ENCODE results near the gene MED15. TPM values are rescaled to one million over a fixed set of nuclear protein-coding genes. Genes with fewer than 3 reads are reported as not detected.

The MED15 gene
- total and polyA plus RNA-seq, 9 donors = 15.3 to 52.4 (median 42.4) TPM

DNA sequence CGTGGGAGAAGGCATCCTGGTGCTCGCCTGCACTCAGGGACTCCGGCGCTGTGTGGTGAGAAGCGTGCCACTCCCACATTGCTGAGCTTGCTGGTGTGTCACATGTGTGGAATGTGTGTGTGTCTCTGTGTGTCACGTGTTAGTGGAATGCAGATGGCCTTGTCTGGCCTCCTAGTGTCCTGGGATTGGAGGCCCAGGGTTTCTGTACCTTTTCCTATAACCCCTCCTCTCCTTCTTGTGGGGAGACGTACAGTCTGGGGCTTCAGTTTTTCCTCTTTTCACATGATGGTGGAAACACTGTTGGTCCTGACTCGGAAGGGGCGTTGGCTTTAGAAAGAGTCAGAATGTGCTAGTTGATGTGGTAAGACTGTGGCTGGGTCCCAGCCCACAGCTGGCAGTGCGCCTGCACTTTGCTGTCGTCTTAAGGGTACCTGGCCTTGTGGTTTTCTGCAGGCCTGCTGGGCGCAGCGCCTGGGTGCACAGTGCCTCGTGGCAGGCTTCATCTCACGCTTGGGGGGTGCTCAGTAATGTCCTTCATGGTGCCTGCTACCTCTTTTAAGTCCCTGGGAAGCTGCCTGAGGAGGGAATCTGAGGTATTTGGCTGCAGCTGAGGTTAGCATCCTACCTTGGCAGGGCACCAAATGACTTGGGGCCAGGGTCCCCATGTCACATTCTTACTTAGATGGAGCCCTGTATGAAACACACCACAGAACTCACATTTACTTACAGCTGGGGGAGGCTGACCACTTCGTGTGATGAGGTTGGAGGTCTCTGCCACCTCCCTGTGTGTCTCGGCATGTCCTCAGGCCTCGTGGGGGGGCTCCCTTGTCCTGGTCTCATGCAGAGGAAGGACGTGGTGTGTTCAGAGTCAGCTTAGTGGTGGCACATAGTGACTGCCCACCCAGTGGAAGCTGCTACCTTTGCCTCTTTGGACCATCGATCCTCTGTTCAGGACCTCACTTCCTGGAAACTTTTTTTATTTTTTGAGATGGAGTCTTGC, 61.9 kb downstream of the MED15 start:
- peaks cover 84% of the 10 kb centered on the region for H3K36me3 ChIP-seq (ENCODE audit: control insufficient read depth, insufficient read depth, low read length)
- H3K27me3 ChIP-seq (ENCODE audit: control insufficient read depth, insufficient read depth, low read length) = no peaks in the 10 kb centered on the region
- peak; percentile 56 for DNase-seq
- no peaks in the 10 kb centered on the region for H3K9me3 ChIP-seq (replicated peaks; ENCODE audit: control insufficient read depth, low read depth, low read length)
- H3K27ac ChIP-seq (ENCODE audit: low read length) = peak overlapping the region; percentile 59
- WGBS (ENCODE audit: insufficient coverage) = 56% methylated on average over 11 of the region's 20 CpGs
- H3K4me3 ChIP-seq (ENCODE audit: low read length) = no peak overlapping the region
- H3K4me1 ChIP-seq (ENCODE audit: control insufficient read depth, insufficient read depth, low read length) = peaks cover 42% of the 10 kb centered on the region

DNA sequence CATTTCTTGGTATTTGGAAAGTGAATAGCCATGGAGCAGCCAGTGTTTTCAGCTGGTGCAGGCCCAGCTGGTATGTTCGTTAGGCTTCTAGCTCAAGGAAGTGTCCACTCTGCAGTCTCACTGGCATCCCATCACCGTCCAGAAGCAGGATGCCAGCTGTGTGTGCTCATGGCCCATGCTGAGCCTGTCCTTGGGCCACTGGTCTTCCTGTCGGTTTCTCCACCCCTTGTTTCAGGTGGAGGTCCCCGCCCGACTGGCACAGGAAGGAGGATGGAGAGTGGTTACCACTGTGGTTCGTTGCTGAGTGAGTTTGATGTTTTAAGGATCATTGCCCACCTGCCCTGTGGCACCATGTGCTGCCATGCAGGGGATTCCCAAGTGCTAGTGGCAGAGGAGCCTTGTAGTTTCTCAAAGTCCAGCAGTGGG, 63.7 kb downstream of the MED15 start:
- Histone ChIP-seq H3K4me1 (ENCODE audit: control insufficient read depth, insufficient read depth, low read length) (peaks cover 42% of the 10 kb centered on the region), H3K9me3 (replicated peaks; ENCODE audit: control insufficient read depth, low read depth, low read length) (no peaks in the 10 kb centered on the region), H3K4me3 (ENCODE audit: low read length) (no peak overlapping the region), H3K27ac (ENCODE audit: low read length) (no peak overlapping the region), H3K36me3 (ENCODE audit: control insufficient read depth, insufficient read depth, low read length) (peaks cover 83% of the 10 kb centered on the region), H3K27me3 (ENCODE audit: control insufficient read depth, insufficient read depth, low read length) (no peaks in the 10 kb centered on the region)
- no peak for DNase-seq
- 90% methylated on average over 6 of the region's 6 CpGs for WGBS (ENCODE audit: insufficient coverage)

DNA sequence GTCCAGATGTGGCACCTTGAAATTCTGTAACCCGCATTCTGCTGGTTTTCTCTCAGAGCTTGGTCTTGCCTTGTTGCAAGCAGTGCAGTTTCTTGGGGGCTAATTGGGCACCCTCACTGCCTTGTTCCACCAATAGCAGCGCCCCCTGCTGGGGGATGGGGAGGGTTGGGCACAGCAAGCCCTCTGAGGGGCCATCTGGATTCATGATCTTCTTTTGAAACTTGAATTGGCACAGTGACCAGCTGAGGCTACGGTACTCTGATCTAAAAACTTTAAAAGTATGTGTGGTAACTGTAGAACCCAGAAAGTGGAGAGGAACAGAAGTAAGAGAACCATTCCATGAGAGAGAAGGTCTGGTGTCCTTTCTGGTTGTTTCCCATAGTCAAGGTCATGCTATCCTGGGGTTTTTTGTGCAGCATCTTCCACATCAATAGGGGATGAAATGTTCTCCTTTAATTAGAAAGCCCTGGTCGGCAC, 64.2 kb downstream of the MED15 start:
- Histone ChIP-seq H3K27me3 (ENCODE audit: control insufficient read depth, insufficient read depth, low read length) (no peaks in the 10 kb centered on the region), H3K36me3 (ENCODE audit: control insufficient read depth, insufficient read depth, low read length) (peaks cover 83% of the 10 kb centered on the region), H3K27ac (ENCODE audit: low read length) (no peak overlapping the region), H3K4me3 (ENCODE audit: low read length) (no peak overlapping the region), H3K4me1 (ENCODE audit: control insufficient read depth, insufficient read depth, low read length) (peaks cover 43% of the 10 kb centered on the region), H3K9me3 (replicated peaks; ENCODE audit: control insufficient read depth, low read depth, low read length) (no peaks in the 10 kb centered on the region)
- 70% methylated on average over 2 of the region's 4 CpGs for WGBS (ENCODE audit: insufficient coverage)
- no peak for DNase-seq

DNA sequence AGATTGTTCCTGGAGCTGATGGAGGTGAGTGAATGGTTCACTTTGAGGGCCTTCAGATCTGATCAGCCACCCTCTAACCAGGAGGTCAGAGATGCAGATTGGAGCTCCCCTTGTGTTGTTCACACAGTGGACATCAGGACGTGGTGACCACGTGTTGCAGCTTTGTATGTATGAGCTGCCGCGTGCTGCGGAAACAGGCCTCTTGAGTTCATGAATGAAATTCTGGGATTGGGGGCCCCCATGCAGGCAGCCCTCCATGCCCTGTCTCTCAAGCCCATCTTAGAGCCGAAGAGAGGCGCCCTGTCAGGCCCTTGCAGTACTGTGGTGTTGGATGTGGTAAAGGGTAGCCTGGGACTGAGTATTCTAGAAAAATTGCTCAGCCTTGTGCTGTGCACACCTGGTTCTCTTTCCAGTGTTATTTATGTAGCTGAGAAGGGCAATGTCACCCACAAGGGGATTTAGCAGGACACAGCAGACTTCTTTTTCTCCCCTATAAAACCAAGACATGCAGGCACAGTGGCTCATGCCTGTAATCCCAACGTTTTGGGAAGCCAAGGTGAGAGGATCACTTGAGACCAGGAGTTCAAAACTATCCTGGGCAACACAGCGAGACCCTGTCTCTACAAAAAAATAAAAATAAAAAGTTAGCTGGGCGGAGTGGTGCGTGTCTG, 64.9 kb downstream of the MED15 start:
- WGBS (ENCODE audit: insufficient coverage) = 75% methylated on average over 2 of the region's 11 CpGs
- Histone ChIP-seq H3K4me1 (ENCODE audit: control insufficient read depth, insufficient read depth, low read length) (peaks cover 41% of the 10 kb centered on the region), H3K36me3 (ENCODE audit: control insufficient read depth, insufficient read depth, low read length) (peaks cover 83% of the 10 kb centered on the region), H3K4me3 (ENCODE audit: low read length) (no peak overlapping the region), H3K9me3 (replicated peaks; ENCODE audit: control insufficient read depth, low read depth, low read length) (no peaks in the 10 kb centered on the region), H3K27me3 (ENCODE audit: control insufficient read depth, insufficient read depth, low read length) (no peaks in the 10 kb centered on the region), H3K27ac (ENCODE audit: low read length) (no peak overlapping the region)
- DNase-seq = no peak

DNA sequence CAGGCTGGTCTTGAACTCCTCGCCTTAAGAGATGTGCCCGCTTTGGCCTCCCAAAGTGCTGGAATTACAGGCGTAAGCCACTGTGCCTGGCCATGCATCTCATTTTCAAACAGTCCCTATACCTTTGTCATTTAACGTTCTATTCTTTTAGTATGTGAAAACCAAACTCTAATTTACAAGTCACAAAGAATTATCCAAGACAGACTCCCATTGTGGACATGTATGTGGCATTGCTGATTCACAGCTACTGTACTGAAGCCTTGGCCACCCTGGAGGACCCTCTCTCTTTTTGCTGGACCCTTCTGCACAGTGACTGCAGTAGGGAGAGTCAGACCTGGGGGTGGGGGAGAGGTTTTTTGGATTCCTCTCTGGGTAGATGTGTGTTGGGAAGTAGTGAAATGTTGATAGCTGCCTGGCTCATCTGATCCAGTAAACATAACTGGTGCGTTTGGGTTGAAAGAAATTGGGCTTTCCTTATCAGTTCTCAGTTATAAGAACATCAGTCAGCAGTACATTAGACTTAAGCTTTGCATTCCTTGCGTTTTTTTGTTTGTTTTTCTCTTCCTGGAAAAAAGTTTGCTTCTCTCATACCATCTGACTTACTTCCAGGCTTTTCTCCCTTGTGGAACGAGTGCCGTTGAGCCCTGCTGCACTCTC, 65.9 kb downstream of the MED15 start:
- Histone ChIP-seq H3K4me1 (ENCODE audit: control insufficient read depth, insufficient read depth, low read length) (peaks cover 35% of the 10 kb centered on the region), H3K4me3 (ENCODE audit: low read length) (no peak overlapping the region), H3K27ac (ENCODE audit: low read length) (no peak overlapping the region), H3K36me3 (ENCODE audit: control insufficient read depth, insufficient read depth, low read length) (peaks cover 83% of the 10 kb centered on the region), H3K27me3 (ENCODE audit: control insufficient read depth, insufficient read depth, low read length) (no peaks in the 10 kb centered on the region), H3K9me3 (replicated peaks; ENCODE audit: control insufficient read depth, low read depth, low read length) (no peaks in the 10 kb centered on the region)
- no peak for DNase-seq
- WGBS (ENCODE audit: insufficient coverage) = 89% methylated on average over 4 of the region's 8 CpGs

DNA sequence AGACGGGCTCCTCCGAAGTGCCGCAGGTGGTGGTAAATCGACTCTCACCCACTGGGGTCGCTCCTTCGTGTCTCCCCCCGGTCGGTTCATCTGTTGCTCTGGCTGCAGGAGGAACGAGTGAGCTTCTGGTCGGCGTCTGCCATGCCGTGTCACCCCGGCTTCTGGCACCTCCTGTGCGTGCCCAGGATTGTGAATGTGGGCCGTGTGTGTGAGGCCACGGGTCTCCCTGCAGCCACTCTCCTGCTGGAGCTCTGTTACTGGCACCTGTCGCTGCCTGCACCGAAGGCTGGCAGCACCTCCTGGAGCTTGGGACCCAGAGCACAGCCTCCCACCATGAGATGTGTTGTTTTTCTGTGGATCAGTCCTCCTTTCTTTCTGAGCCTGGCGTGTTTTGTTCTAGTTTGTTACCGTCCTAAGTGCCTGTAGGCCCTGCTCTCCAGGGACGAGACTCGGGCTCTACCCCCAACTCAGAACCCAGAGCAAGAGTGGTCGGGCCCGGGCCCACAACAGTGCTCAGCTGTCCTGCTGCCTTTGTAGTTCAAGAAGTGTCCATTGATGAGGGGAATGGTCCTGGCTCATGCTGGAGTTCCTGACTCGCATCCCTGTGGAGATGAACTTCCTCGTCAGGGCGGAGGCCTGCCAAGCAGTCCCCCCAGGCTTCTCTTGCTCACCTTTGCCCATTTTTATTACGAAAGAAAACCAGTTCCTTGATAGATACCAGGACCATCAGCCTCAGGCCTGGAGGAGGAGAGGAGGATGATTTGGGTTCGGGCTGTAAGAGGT, 66.6 kb downstream of the MED15 start:
- Histone ChIP-seq H3K4me1 (ENCODE audit: control insufficient read depth, insufficient read depth, low read length) (peaks cover 35% of the 10 kb centered on the region), H3K36me3 (ENCODE audit: control insufficient read depth, insufficient read depth, low read length) (peaks cover 83% of the 10 kb centered on the region), H3K4me3 (ENCODE audit: low read length) (no peak overlapping the region), H3K9me3 (replicated peaks; ENCODE audit: control insufficient read depth, low read depth, low read length) (no peaks in the 10 kb centered on the region), H3K27me3 (ENCODE audit: control insufficient read depth, insufficient read depth, low read length) (no peaks in the 10 kb centered on the region), H3K27ac (ENCODE audit: low read length) (no peak overlapping the region)
- DNase-seq = no peak
- WGBS (ENCODE audit: insufficient coverage) = 91% methylated on average over 23 of the region's 29 CpGs

DNA sequence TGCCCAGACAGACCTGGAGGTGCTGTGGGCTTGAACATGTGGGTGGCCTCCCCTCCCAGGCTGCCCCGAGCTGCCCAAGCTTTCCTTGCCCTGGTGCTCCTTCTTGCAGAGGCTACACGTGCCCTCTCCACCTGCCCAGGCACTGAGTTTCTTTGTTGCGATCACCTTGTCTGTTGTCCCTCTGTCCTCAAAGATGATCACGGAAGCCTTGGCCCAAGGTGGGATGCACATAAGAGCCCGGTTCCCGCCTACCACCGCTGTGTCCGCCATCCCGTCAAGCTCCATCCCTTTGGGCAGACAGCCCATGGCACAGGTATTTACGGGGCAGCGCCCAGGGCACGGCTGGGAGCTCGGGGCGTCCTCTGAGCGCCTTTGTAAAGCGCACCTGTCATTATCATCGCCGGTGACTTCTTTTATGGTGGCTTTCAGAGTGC, 67.5 kb downstream of the MED15 start:
- H3K4me1 ChIP-seq (ENCODE audit: control insufficient read depth, insufficient read depth, low read length) = peaks cover 35% of the 10 kb centered on the region
- WGBS (ENCODE audit: insufficient coverage) = 93% methylated on average over 12 of the region's 18 CpGs
- DNase-seq = no peak
- H3K27me3 ChIP-seq (ENCODE audit: control insufficient read depth, insufficient read depth, low read length) = no peaks in the 10 kb centered on the region
- H3K4me3 ChIP-seq (ENCODE audit: low read length) = no peak overlapping the region
- H3K9me3 ChIP-seq (replicated peaks; ENCODE audit: control insufficient read depth, low read depth, low read length) = no peaks in the 10 kb centered on the region
- H3K27ac ChIP-seq (ENCODE audit: low read length) = no peak overlapping the region
- H3K36me3 ChIP-seq (ENCODE audit: control insufficient read depth, insufficient read depth, low read length) = peaks cover 83% of the 10 kb centered on the region

DNA sequence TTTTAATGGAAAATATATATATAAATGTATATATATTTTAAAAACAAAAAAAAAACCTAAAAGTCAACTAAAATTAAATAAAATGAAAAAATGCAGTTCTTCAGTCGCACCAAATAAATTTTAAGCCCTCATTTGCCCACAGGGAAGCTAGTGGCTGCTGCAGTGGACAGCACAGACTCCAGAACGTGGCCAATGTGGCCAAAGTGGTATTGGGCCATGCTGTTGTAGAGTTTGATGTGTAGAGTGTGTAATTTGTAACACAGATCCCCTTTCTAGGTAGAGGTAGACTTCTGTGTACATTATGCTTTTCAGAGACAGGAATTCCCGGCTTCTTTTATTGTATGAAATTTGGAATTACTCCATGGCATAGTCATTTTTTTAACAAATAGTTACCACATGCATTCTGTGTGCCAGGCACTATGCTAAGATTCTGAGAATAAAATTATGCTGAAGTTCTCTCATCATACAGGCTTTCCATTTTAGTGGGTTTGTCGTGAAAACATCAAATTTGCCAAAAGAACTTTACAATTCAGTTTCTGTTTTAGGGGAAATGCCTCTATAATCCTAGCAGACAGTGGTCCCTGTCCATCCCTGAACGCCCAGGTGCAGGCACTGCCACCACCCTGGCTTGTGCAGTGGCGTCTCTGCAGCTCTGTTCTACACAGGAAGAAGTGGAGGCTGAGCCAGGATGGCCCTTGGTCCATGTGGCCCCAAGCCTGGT, 68.5 kb downstream of the MED15 start:
- no CpG with 5 or more reads among the region's 6 CpGs for WGBS (ENCODE audit: insufficient coverage)
- no peak for DNase-seq

DNA sequence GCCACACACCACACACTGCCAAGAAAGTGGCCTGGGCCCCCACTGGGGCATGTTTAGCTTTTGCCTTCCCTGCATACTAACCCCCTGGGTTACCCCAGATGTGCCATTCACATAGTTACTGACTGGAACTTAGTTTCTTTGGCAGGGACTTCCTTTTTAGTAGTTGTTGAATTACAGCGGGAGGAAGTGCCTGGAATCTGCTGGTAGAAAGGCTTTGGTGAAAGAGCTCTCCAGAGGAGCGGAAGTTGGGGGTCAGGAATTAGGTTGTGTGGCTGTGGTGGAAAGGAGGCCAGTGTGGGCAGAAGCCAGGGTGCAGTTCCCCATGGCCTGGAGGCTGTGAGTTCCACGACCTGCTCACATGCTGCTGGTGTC, 69.0 kb downstream of the MED15 start:
- no peaks in the 10 kb centered on the region for H3K27me3 ChIP-seq (ENCODE audit: control insufficient read depth, insufficient read depth, low read length)
- WGBS (ENCODE audit: insufficient coverage) = 81% methylated on average over 3 of the region's 3 CpGs
- DNase-seq = no peak
- H3K4me3 ChIP-seq (ENCODE audit: low read length) = no peak overlapping the region
- H3K27ac ChIP-seq (ENCODE audit: low read length) = no peak overlapping the region
- peaks cover 89% of the 10 kb centered on the region for H3K36me3 ChIP-seq (ENCODE audit: control insufficient read depth, insufficient read depth, low read length)
- H3K9me3 ChIP-seq (replicated peaks; ENCODE audit: control insufficient read depth, low read depth, low read length) = no peaks in the 10 kb centered on the region
- H3K4me1 ChIP-seq (ENCODE audit: control insufficient read depth, insufficient read depth, low read length) = peaks cover 31% of the 10 kb centered on the region

More for the DNA sequence above, 68.5 kb downstream of the MED15 start:
- Histone ChIP-seq H3K27me3 (ENCODE audit: control insufficient read depth, insufficient read depth, low read length) (no peaks in the 10 kb centered on the region), H3K27ac (ENCODE audit: low read length) (no peak overlapping the region), H3K4me1 (ENCODE audit: control insufficient read depth, insufficient read depth, low read length) (peaks cover 37% of the 10 kb centered on the region), H3K36me3 (ENCODE audit: control insufficient read depth, insufficient read depth, low read length) (peaks cover 90% of the 10 kb centered on the region), H3K4me3 (ENCODE audit: low read length) (no peak overlapping the region), H3K9me3 (replicated peaks; ENCODE audit: control insufficient read depth, low read depth, low read length) (no peaks in the 10 kb centered on the region)

Measured in muscle of leg (tissue), 11 donors.